K562 (cell line): ENCODE measurements around the gene NES. TPM values are rescaled to one million over a fixed set of nuclear protein-coding genes. Genes with fewer than 3 reads are reported as not detected.
A peak's percentile ranks its signal among the peaks of the same experiment; 100 is the strongest.

Experiments used
- ASH1L ChIP-seq: fragments of 450-650 bp; IDR thresholded peaks from 2 replicates; pipeline ENCODE4 v1.6.1; 2018; ENCODE audit warnings: borderline replicate concordance, mild to moderate bottlenecking, low read depth; ENCODE audit not compliant: partially characterized antibody
- BRF2 ChIP-seq: IDR thresholded peaks from 3 replicates; pipeline ENCODE4 v1.6.1; 2011; ENCODE audit warnings: borderline replicate concordance, mild to moderate bottlenecking; ENCODE audit not compliant: insufficient read length, insufficient read depth
- E4F1 ChIP-seq: fragments of 250-450 bp; sonication (Bioruptor Pico); IDR thresholded peaks from 2 replicates; pipeline ENCODE4 v1.5.0; 2021; ENCODE audit warnings: mild to moderate bottlenecking, borderline replicate concordance
- EP300 ChIP-seq: IDR thresholded peaks from 2 replicates; pipeline ENCODE4 v1.6.1; 2012; ENCODE audit warnings: low read length, improper control_type of control experiment
- GTF3C2 ChIP-seq: IDR thresholded peaks from 3 replicates; pipeline ENCODE4 v1.6.1; 2011; ENCODE audit warnings: borderline replicate concordance, mild to moderate bottlenecking, moderate library complexity; ENCODE audit not compliant: insufficient read length; ENCODE audit errors: extremely low read depth
- HMBOX1 ChIP-seq: sonication (generic); IDR thresholded peaks from 2 replicates; pipeline ENCODE4 v1.6.1; 2016
- NCOA6 ChIP-seq: fragments of 450-650 bp; IDR thresholded peaks from 2 replicates; pipeline ENCODE4 v1.6.1; 2017; ENCODE audit warnings: mild to moderate bottlenecking
- NR2C1 ChIP-seq, 2 experiments: fragments of 450-650 bp; IDR thresholded peaks; 2 replicates each; pipeline ENCODE4 v1.6.1; 2017; ENCODE audit warnings: mild to moderate bottlenecking in 2 of 2, antibody characterized with exemption in 1 of 2, inconsistent platforms in 1 of 2, missing compliant biosample characterization in 1 of 2, missing genetic modification characterization in 1 of 2
- RBFOX2 ChIP-seq: fragments of 200-400 bp; formaldehyde crosslinking; IDR thresholded peaks from 2 replicates; pipeline ENCODE4 v1.6.1; 2017; ENCODE audit warnings: low read depth, mild to moderate bottlenecking, low read length, moderate library complexity
- RBM39 ChIP-seq: fragments of 200-400 bp; formaldehyde crosslinking; optimal IDR thresholded peaks from 2 replicates; pipeline ENCODE3; 2018; ENCODE audit warnings: low read depth, low read length
- RCOR1 ChIP-seq, 2 experiments: IDR thresholded peaks; 2 replicates each; pipeline ENCODE4 v1.6.1; 2012; ENCODE audit warnings: low read depth in 2 of 2, low read length in 2 of 2, borderline replicate concordance in 1 of 2, improper control_type of control experiment in 1 of 2
- TARDBP ChIP-seq: fragments of 450-650 bp; IDR thresholded peaks from 2 replicates; pipeline ENCODE4 v1.6.1; 2016
- VEZF1 ChIP-seq: fragments of 200-800 bp; sonication (Bioruptor generic); IDR thresholded peaks from 2 replicates; pipeline ENCODE4 v1.6.1; 2017; ENCODE audit warnings: missing genetic modification characterization, missing compliant biosample characterization
- ZNF197 ChIP-seq: fragments of 200-800 bp; sonication (Bioruptor generic); IDR thresholded peaks from 2 replicates; pipeline ENCODE4 v1.6.1; 2016; ENCODE audit warnings: low read depth, missing genetic modification characterization, missing compliant biosample characterization
- polyA plus RNA-seq, 8 experiments: library from polyadenylated mRNA; depleted of rRNA in 4 of 8; stranded (reverse) in 5 of 8; unstranded in 3 of 8; fragments of >200 nt; fragmentation: Nextera tagmentation in 2 of 8; fragmentation: Illumina TruSeq in 1 of 8; extraction: Ambion mirVana in 2 of 8; extraction: Trizol in 1 of 8; gene quantifications; 2 replicates each; pipeline versions ENCODE4 v1.2.1 to v1.2.3, GENCODE V29; 2011 to 2014; ENCODE audit warnings: inconsistent platforms in 1 of 8, missing spikeins in 1 of 8
- total RNA-seq, 7 experiments: library from RNA; depleted of rRNA in 6 of 7; stranded (reverse); fragments of >200 nt in 6 of 7; fragmentation: Illumina TruSeq in 2 of 7; extraction: Trizol in 2 of 7; gene quantifications; 2 replicates each; pipeline versions ENCODE4 v1.2.1 to v1.2.3, GENCODE V29; 2011 to 2021; ENCODE audit warnings: low replicate concordance in 1 of 7
- TF ChIP-seq, protein P1 (sequence below): fragments of 450-650 bp; IDR thresholded peaks from 2 replicates; pipeline ENCODE4 v1.6.1; 2016; ENCODE audit warnings: missing biosample characterization, missing genetic modification characterization

Gene NES
- total and polyA plus RNA-seq, 9 of the 15 experiments (the other 6 are each of a cell fraction or from before 2014, with no cell fraction given): 0.10 to 8.6 (median 4.2) TPM

DNA sequence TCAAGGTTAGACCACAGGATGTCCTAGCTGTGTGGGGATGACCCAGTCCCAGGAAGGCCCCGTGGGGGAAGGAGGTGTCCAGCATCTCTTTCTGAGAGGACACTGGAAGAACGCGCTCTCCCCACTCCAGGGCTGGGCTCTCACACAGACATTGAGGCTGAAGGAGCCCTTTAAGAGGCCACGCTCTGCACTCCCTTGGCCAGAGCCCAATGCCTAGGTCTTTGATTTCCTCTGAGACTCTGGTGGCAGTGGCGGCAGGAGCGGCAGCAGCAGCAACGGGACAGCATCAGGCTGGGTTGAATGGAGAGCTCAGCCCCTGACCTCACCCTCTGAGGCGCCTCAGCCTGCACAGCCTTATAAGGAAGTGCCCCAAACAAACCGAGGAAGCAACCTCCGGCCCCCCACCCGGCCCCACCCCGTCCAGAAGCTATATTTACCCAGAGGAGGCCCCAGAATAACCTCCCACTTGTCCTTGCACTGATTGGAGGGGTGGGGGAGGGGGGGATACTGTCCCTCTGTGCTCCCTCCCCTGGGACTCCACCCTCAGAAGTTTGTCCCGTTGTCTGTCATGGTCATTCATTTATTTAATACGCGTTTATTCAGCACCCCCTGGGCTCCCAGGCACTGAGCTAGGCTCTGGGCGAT is 12.3 kb downstream of the NES start (continued):
- TF ChIP-seq BRF2: no peak
- no peak for TF ChIP-seq ASH1L
- TF ChIP-seq RBFOX2: peak; percentile 28; the same call in 1 of the 2 replicates
- TF ChIP-seq E4F1 (CRISPR knock-in tag): no peak
- no peak for TF ChIP-seq HMBOX1
- TF ChIP-seq GTF3C2: no peak
- TF ChIP-seq NCOA6: no peak
- TF ChIP-seq TARDBP: 0 out of 2 replicates have a peak, but pooled peaks have one; percentile 64
- TF ChIP-seq, protein P1, sequence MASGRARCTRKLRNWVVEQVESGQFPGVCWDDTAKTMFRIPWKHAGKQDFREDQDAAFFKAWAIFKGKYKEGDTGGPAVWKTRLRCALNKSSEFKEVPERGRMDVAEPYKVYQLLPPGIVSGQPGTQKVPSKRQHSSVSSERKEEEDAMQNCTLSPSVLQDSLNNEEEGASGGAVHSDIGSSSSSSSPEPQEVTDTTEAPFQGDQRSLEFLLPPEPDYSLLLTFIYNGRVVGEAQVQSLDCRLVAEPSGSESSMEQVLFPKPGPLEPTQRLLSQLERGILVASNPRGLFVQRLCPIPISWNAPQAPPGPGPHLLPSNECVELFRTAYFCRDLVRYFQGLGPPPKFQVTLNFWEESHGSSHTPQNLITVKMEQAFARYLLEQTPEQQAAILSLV (tag): no peak
- TF ChIP-seq ZNF197: no peak
- TF ChIP-seq NR2C1 (IDR thresholded peaks at IDR 0.05): no peak
- no peak for TF ChIP-seq NR2C1 (tag; IDR thresholded peaks at IDR 0.05)
- no peak for TF ChIP-seq RBM39
- TF ChIP-seq RCOR1 (IDR thresholded peaks at IDR 0.05; ENCODE audit: borderline replicate concordance in 1 of 2, low read depth in 2 of 2, low read length in 2 of 2): peak; percentile 37 to 95; a peak in 3 of 4 replicates
- TF ChIP-seq EP300: no peak
- peak; percentile 73 for TF ChIP-seq VEZF1 (CRISPR knock-in tag)
